Liver (tissue), 9 donors: ENCODE results near the gene CHRNE. TPM values are rescaled to one million over a fixed set of nuclear protein-coding genes. Genes with fewer than 3 reads are reported as not detected.

Experiments used
- DNase-seq: peaks from one replicate; pipeline ENCODE4 v3.0.0-alpha.2; 2017; ENCODE audit warnings: low spot score
- H3K27ac ChIP-seq, 2 donors: one replicate each; pipeline ENCODE4 v1.7.0; 2013; ENCODE audit warnings: inconsistent platforms in 2 of 2, low read length in 2 of 2, control low read depth in 1 of 2, low read depth in 1 of 2, mild to moderate bottlenecking in 1 of 2
- H3K27me3 ChIP-seq, 4 donors: one replicate each; pipeline versions ENCODE4 v1.6.1 to v1.7.0; 2013; ENCODE audit warnings: low read length in 3 of 4, inconsistent platforms in 1 of 4, mild to moderate bottlenecking in 1 of 4, moderate library complexity in 1 of 4; ENCODE audit not compliant: control insufficient read depth in 4 of 4, insufficient read depth in 4 of 4
- H3K36me3 ChIP-seq, 4 donors: one replicate each; pipeline versions ENCODE4 v1.6.1 to v1.7.0; 2013; ENCODE audit warnings: low read length in 3 of 4, mild to moderate bottlenecking in 3 of 4, low read depth in 1 of 4, moderate library complexity in 1 of 4; ENCODE audit not compliant: control insufficient read depth in 4 of 4, insufficient read depth in 3 of 4
- H3K4me1 ChIP-seq, 4 donors: one replicate each; pipeline versions ENCODE4 v1.6.1 to v1.7.0; 2013; ENCODE audit warnings: low read length in 3 of 4, mild to moderate bottlenecking in 3 of 4, moderate library complexity in 1 of 4; ENCODE audit not compliant: control insufficient read depth in 4 of 4, insufficient read depth in 4 of 4
- H3K4me3 ChIP-seq, 3 donors: one replicate each; pipeline versions ENCODE4 v1.6.1 to v1.7.0; 2013; ENCODE audit warnings: low read length in 3 of 3, control low read depth in 1 of 3, low read depth in 1 of 3, mild to moderate bottlenecking in 1 of 3
- H3K9ac ChIP-seq, 2 donors: one replicate each; pipeline ENCODE4 v1.7.0; 2013; ENCODE audit warnings: low read length in 2 of 2, mild to moderate bottlenecking in 2 of 2, moderate library complexity in 2 of 2, control low read depth in 1 of 2, low read depth in 1 of 2
- H3K9me3 ChIP-seq, 4 donors: one replicate each; pipeline versions ENCODE4 v1.6.1 to v1.7.0; 2013; ENCODE audit warnings: low read length in 3 of 4; ENCODE audit not compliant: control insufficient read depth in 4 of 4
- CTCF ChIP-seq: fragments of 150-350 bp; IDR thresholded peaks from 2 replicates; pipeline ENCODE4 v1.5.1; 2017; ENCODE audit warnings: improper control_type of control experiment, low read depth, low read length; ENCODE audit not compliant: missing input control
- FOXA1 ChIP-seq: IDR thresholded peaks from 2 replicates; pipeline ENCODE4 v1.6.1; 2016; ENCODE audit warnings: antibody characterized with exemption
- FOXA2 ChIP-seq: IDR thresholded peaks from 2 replicates; pipeline ENCODE4 v1.6.1; 2016; ENCODE audit warnings: antibody characterized with exemption
- GABPA ChIP-seq, 2 donors: IDR thresholded peaks in 1 of 2; conservative IDR thresholded peaks in 1 of 2; 2 replicates each; pipeline ENCODE4 v1.6.1; 2016; ENCODE audit warnings: antibody characterized with exemption in 2 of 2, mild to moderate bottlenecking in 1 of 2, moderate library complexity in 1 of 2
- HNF4A ChIP-seq, 2 donors: conservative IDR thresholded peaks; 2 replicates each; pipeline ENCODE4 v1.6.1; 2016; ENCODE audit warnings: antibody characterized with exemption in 2 of 2, mild to moderate bottlenecking in 2 of 2
- HNF4G ChIP-seq: IDR thresholded peaks from 2 replicates; pipeline ENCODE4 v1.6.1; 2016; ENCODE audit warnings: antibody characterized with exemption
- JUND ChIP-seq, 2 donors: IDR thresholded peaks; 2 replicates each; pipeline ENCODE4 v1.6.1; 2016; ENCODE audit warnings: antibody characterized with exemption in 2 of 2
- NR2F2 ChIP-seq: IDR thresholded peaks from 2 replicates; pipeline ENCODE4 v1.6.1; 2016; ENCODE audit warnings: antibody characterized with exemption
- RAD21 ChIP-seq, 2 donors: IDR thresholded peaks; 2 replicates each; pipeline ENCODE4 v1.6.1; 2016; ENCODE audit warnings: antibody characterized with exemption in 2 of 2, mild to moderate bottlenecking in 2 of 2
- RXRA ChIP-seq, 2 donors: IDR thresholded peaks; 2 replicates each; pipeline ENCODE4 v1.6.1; 2017 to 2018; ENCODE audit warnings: antibody characterized with exemption in 2 of 2, mild to moderate bottlenecking in 1 of 2
- SP1 ChIP-seq: IDR thresholded peaks from 2 replicates; pipeline ENCODE4 v1.6.1; 2018; ENCODE audit warnings: antibody characterized with exemption, mild to moderate bottlenecking
- TAF1 ChIP-seq: conservative IDR thresholded peaks from 2 replicates; pipeline ENCODE4 v1.6.1; 2016; ENCODE audit warnings: antibody characterized with exemption, mild to moderate bottlenecking
- YY1 ChIP-seq: IDR thresholded peaks from 2 replicates; pipeline ENCODE4 v1.6.1; 2016; ENCODE audit warnings: antibody characterized with exemption, mild to moderate bottlenecking
- ZBTB33 ChIP-seq: IDR thresholded peaks from 2 replicates; pipeline ENCODE4 v1.6.1; 2016; ENCODE audit warnings: antibody characterized with exemption
- WGBS: extraction: QIAGEN DNeasy Blood & Tissue Kit; methylation state at CpG from one replicate; pipeline ENCODE4 v1.1.7; 2013; 5-methylcytosine and 5-hydroxymethylcytosine counted together
- polyA plus RNA-seq, 2 donors: library from polyadenylated mRNA; stranded (reverse) in 1 of 2; unstranded in 1 of 2; fragments of 200-250 nt in 1 of 2; fragments of >200 nt in 1 of 2; fragmentation: Nextera tagmentation in 1 of 2; extraction: Ambion mirVana in 1 of 2; gene quantifications; one replicate each; pipeline versions ENCODE4 v1.2.1 to v1.2.3, GENCODE V29; 2013 to 2015
- total RNA-seq, 2 donors: library from RNA; depleted of rRNA; stranded (reverse); fragments of >200 nt; gene quantifications; one replicate each; pipeline ENCODE4 v1.2.3, GENCODE V29; 2014
- TF ChIP-seq, protein P1 (sequence below): IDR thresholded peaks from 2 replicates; pipeline ENCODE4 v1.6.1; 2016; ENCODE audit warnings: antibody characterized with exemption
- TF ChIP-seq, protein P2 (sequence below): IDR thresholded peaks from 2 replicates; pipeline ENCODE4 v1.6.1; 2016; ENCODE audit warnings: antibody characterized with exemption
- donor health status: healthy.
- donor health status: healthy.
- donor health status: healthy.
- donor health status: healthy.
- donor health status: healthy.

The CHRNE gene
- total and polyA plus RNA-seq, 4 donors, result 0.19 to 3.1 (median 0.65) TPM

- no peak overlapping the region for H3K27ac ChIP-seq
- TF ChIP-seq FOXA2 (no peak), ZBTB33 (no peak), NR2F2 (no peak), TAF1 (no peak), CTCF (no peak), SP1 (no peak), HNF4G (no peak), JUND (IDR thresholded peaks at IDR 0.05) (no peak), YY1 (no peak), RAD21 (IDR thresholded peaks at IDR 0.05) (no peak), FOXA1 (no peak)
- TF ChIP-seq, protein P1, sequence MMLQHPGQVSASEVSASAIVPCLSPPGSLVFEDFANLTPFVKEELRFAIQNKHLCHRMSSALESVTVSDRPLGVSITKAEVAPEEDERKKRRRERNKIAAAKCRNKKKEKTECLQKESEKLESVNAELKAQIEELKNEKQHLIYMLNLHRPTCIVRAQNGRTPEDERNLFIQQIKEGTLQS, result no peak
- H3K9me3 ChIP-seq, result no peaks in the 10 kb centered on the region
- WGBS, result 92% methylated on average over 15 of the region's 15 CpGs
- H3K27me3 ChIP-seq, result no peaks in the 10 kb centered on the region
- no peak overlapping the region for H3K4me3 ChIP-seq
- H3K36me3 ChIP-seq, result peaks cover 0 to 35% (median 13%) of the 10 kb centered on the region in 4 donors
- no peaks in the 10 kb centered on the region for H3K4me1 ChIP-seq
- H3K9ac ChIP-seq, result no peak overlapping the region
- DNase-seq, result no peak
Measured at GRCh38 chr17:4880857-4881256, 22.0 kb downstream of the CHRNE start.

GRCh38 chr17:4879601-4880000 is 23.3 kb downstream of the CHRNE start:
- peaks cover 0 to 22% (median 7%) of the 10 kb centered on the region in 4 donors for H3K36me3 ChIP-seq
- no peaks in the 10 kb centered on the region for H3K27me3 ChIP-seq
- H3K9me3 ChIP-seq, result no peaks in the 10 kb centered on the region
- H3K9ac ChIP-seq, result no peak overlapping the region
- H3K4me1 ChIP-seq, result no peaks in the 10 kb centered on the region
- WGBS, result 83% methylated on average over 4 of the region's 4 CpGs
- H3K4me3 ChIP-seq, result no peak overlapping the region
- DNase-seq, result no peak
- H3K27ac ChIP-seq, result no peak overlapping the region
- TF ChIP-seq HNF4A (conservative IDR thresholded peaks at IDR 0.05), result no peak
- TF ChIP-seq, protein P2, sequence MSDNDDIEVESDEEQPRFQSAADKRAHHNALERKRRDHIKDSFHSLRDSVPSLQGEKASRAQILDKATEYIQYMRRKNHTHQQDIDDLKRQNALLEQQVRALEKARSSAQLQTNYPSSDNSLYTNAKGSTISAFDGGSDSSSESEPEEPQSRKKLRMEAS, result no peak

DNA sequence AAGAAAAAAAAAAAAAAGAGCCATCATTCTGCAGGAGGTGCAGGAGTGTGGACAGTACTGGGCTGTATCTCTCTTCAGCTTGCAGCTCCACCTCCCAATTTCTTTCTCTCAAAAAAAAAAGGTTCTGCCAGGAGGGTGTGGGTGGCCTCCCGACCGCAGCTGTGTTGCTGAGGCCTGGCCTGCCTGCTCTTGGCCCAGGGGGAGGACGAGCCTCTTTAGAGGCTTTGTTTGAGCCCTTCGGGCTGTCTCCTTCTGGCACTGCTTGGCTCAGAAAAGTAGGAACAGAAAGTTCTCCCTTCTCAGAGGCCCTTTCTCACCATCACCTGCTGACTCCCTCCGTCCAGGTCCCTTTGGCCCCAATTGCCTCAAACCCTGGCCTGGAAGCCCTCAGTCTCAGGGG is 25.8 kb downstream of the CHRNE start:
- Histone ChIP-seq H3K9ac (no peak overlapping the region), H3K9me3 (no peaks in the 10 kb centered on the region), H3K27me3 (no peaks in the 10 kb centered on the region), H3K36me3 (peaks cover 0 to 17% (median 4%) of the 10 kb centered on the region in 4 donors), H3K27ac (no peak overlapping the region), H3K4me1 (peaks cover 0 to 3% (median 0%) of the 10 kb centered on the region in 4 donors), H3K4me3 (no peak overlapping the region)
- DNase-seq, result no peak
- WGBS, result 94% methylated on average over 5 of the region's 5 CpGs
- TF ChIP-seq TAF1 (no peak), FOXA1 (no peak), HNF4A (conservative IDR thresholded peaks at IDR 0.05) (no peak), GABPA (IDR thresholded peaks at IDR 0.05 in 1 of 2, conservative IDR thresholded peaks at IDR 0.05 in 1 of 2) (no peak), YY1 (no peak), ZBTB33 (no peak), RAD21 (IDR thresholded peaks at IDR 0.05) (no peak), CTCF (no peak), RXRA (IDR thresholded peaks at IDR 0.05) (no peak)
- TF ChIP-seq, protein P2, result no peak
